Kidney (tissue), 14 donors: ENCODE data around the gene DTD1. TPM values are rescaled to one million over a fixed set of nuclear protein-coding genes. Genes with fewer than 3 reads are reported as not detected.

Source experiments
- DNase-seq, 5 donors: peaks; one replicate each; pipeline ENCODE4 v3.0.0-alpha.2; 2013 to 2020
- FAIRE-seq: peaks from 2 replicates; lab custom pipeline; 2012; peaks lifted over from hg19 to GRCh38; lab: Jason Lieb, UNC
- H3K27ac ChIP-seq, 2 donors: one replicate each; pipeline ENCODE4 v1.7.0; 2013; ENCODE audit warnings: low read depth in 2 of 2, low read length in 2 of 2, inconsistent platforms in 1 of 2
- H3K27me3 ChIP-seq: one replicate; pipeline ENCODE4 v1.7.1; 2013; ENCODE audit warnings: low read length, inconsistent platforms; ENCODE audit not compliant: control insufficient read depth, insufficient read depth
- H3K36me3 ChIP-seq, 3 donors: one replicate each; pipeline versions ENCODE4 v1.7.0 to v1.7.1; 2013; ENCODE audit warnings: low read length in 3 of 3, control low read depth in 1 of 3, inconsistent platforms in 1 of 3; ENCODE audit not compliant: insufficient read depth in 3 of 3, control insufficient read depth in 2 of 3
- H3K4me1 ChIP-seq, 3 donors: one replicate each; pipeline versions ENCODE4 v1.7.0 to v1.7.1; 2013; ENCODE audit warnings: low read length in 3 of 3, inconsistent platforms in 1 of 3, low read depth in 1 of 3; ENCODE audit not compliant: control insufficient read depth in 2 of 3, insufficient read depth in 2 of 3
- H3K4me3 ChIP-seq, 3 donors: one replicate each; pipeline versions ENCODE4 v1.7.0 to v1.8.1; 2013; ENCODE audit warnings: low read length in 3 of 3, control low read depth in 1 of 3, inconsistent platforms in 1 of 3
- H3K9ac ChIP-seq, 3 donors: one replicate each; pipeline versions ENCODE4 v1.7.0 to v1.7.1; 2013; ENCODE audit warnings: low read length in 3 of 3, control low read depth in 1 of 3, inconsistent platforms in 1 of 3
- H3K9me3 ChIP-seq, 3 donors: one replicate each; pipeline versions ENCODE4 v1.7.0 to v1.7.1; 2013; ENCODE audit warnings: low read length in 3 of 3, control low read depth in 1 of 3, inconsistent platforms in 1 of 3; ENCODE audit not compliant: control insufficient read depth in 2 of 3, insufficient read depth in 1 of 3
- intact Hi-C: fragments of 100-400 bp; cut with DNase I; formaldehyde crosslinking; loops from one replicate; pipeline ENCODE4 v1.11.1; 2022
- polyA plus RNA-seq: library from polyadenylated mRNA; stranded (reverse); fragments of 350-450 nt; fragmentation: Illumina TruSeq; extraction: RNeasy Lipid Tissue Mini Kit (QIAGEN cat#74804); gene quantifications from one replicate; pipeline ENCODE4 v1.2.3, GENCODE V29; 2014; ENCODE audit warnings: low read depth, low replicate concordance; ENCODE audit not compliant: insufficient read depth
- total RNA-seq: library from RNA; stranded (reverse); fragmentation: NEBNext Ultra II Directional; extraction: Animal tissue kit (Norgen Biotek cat#: 25700); gene quantifications from one replicate; pipeline ENCODE4 v1.2.1, GENCODE V29; 2021
- TF ChIP-seq, protein P1 (sequence below): IDR thresholded peaks from 3 replicates; pipeline ENCODE4 v1.5.1; 2012; ENCODE audit warnings: mild to moderate bottlenecking, moderate library complexity, borderline replicate concordance; ENCODE audit not compliant: insufficient read depth; ENCODE audit errors: extremely low read depth
- donor health status: control.
- donor health status: control.
- donor health status: control.
- donor health status: control.
- donor health status: control.
- donor health status: DM: yes; HTN: yes; CAD: no.
- donor health status: Normal renal cell carcinoma (clear cell type).

Gene DTD1
- total and polyA plus RNA-seq, 2 donors from 2014 or later, result 45.3 to 47.4 TPM

DNA sequence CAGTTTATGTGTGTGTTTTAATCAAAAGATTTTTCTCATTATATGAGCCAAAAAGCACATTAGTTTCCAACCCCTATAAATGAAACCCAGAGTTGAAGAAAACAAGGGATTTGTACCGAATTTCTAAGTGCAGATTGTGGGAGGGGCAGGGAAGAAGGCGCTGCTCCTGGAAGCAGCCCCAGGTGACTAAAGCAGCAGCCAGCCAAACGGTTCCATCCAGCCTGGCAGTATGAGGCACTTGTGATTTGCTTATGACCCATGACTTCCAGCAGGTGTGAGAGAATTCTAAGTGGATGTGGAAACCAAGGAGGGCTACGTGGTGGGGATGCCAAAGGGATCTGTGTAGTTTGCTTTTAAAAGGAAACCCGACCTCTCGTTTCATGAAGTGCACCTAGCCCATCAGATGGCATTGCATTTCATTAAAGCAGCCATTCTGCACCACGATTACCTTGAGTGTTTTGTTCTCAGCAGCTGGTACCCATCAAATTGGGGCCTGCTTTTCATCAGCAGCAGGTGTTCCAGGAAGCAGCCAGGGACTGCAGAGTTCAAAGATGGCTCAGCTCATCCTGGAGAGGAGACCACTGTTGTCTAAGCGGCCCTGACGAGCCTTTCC, 79.1 kb downstream of the DTD1 start:
- Histone ChIP-seq H3K36me3 (no peaks in the 10 kb centered on the region), H3K4me1 (peaks cover 0 to 5% (median 0%) of the 10 kb centered on the region in 3 donors), H3K27ac (no peak overlapping the region), H3K9me3 (no peaks in the 10 kb centered on the region), H3K9ac (no peak overlapping the region), H3K4me3 (no peak overlapping the region), H3K27me3 (no peaks in the 10 kb centered on the region)
- intact Hi-C loops, result no loop called here
- DNase-seq (peak in 4 of 5 donors; percentile 59 to 81 (median 74)), FAIRE-seq (no peak)
- TF ChIP-seq, protein P1, sequence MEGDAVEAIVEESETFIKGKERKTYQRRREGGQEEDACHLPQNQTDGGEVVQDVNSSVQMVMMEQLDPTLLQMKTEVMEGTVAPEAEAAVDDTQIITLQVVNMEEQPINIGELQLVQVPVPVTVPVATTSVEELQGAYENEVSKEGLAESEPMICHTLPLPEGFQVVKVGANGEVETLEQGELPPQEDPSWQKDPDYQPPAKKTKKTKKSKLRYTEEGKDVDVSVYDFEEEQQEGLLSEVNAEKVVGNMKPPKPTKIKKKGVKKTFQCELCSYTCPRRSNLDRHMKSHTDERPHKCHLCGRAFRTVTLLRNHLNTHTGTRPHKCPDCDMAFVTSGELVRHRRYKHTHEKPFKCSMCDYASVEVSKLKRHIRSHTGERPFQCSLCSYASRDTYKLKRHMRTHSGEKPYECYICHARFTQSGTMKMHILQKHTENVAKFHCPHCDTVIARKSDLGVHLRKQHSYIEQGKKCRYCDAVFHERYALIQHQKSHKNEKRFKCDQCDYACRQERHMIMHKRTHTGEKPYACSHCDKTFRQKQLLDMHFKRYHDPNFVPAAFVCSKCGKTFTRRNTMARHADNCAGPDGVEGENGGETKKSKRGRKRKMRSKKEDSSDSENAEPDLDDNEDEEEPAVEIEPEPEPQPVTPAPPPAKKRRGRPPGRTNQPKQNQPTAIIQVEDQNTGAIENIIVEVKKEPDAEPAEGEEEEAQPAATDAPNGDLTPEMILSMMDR, result no peak

GRCh38 chr20:18669241-18670019, 81.6 kb downstream of the DTD1 start:
- H3K27ac ChIP-seq, result no peak overlapping the region
- TF ChIP-seq, protein P1, result no peak
- H3K9ac ChIP-seq, result no peak overlapping the region
- H3K36me3 ChIP-seq, result no peaks in the 10 kb centered on the region
- intact Hi-C loops, result no loop called here
- FAIRE-seq (no peak), DNase-seq (peak in 2 of 5 donors; percentile 18 to 40)
- H3K9me3 ChIP-seq, result no peaks in the 10 kb centered on the region
- no peak overlapping the region for H3K4me3 ChIP-seq
- peaks cover 0 to 5% (median 0%) of the 10 kb centered on the region in 3 donors for H3K4me1 ChIP-seq
- H3K27me3 ChIP-seq, result no peaks in the 10 kb centered on the region

- TF ChIP-seq, protein P1, result no peak
- no peak for FAIRE-seq
- Histone ChIP-seq H3K9ac (no peak overlapping the region), H3K4me3 (no peak overlapping the region), H3K36me3 (no peaks in the 10 kb centered on the region), H3K27ac (no peak overlapping the region), H3K27me3 (no peaks in the 10 kb centered on the region), H3K4me1 (peaks cover 0 to 5% (median 0%) of the 10 kb centered on the region in 3 donors), H3K9me3 (no peaks in the 10 kb centered on the region)
- intact Hi-C loops, result no loop called here
- DNase-seq, result peak in 1 of 5 donors; percentile 74
Measured at GRCh38 chr20:18671203-18671710, 83.4 kb downstream of the DTD1 start.
